Left ventricle myocardium superior (tissue), 1 donor: Measurements from ENCODE around the gene ZSCAN5A. TPM values are rescaled to one million over a fixed set of nuclear protein-coding genes. Genes with fewer than 3 reads are reported as not detected.
"Not testable (repeated sequence)": the region's sequence is repeated elsewhere in the genome, so short reads cannot be mapped to it uniquely, and the experiment has no call there.

Experiments
- ATAC-seq: fragments of 200-7000 bp; cut with Tn5 transposase; one replicate; pipeline ENCODE4 v1.9.1; 2020; ENCODE audit warnings: mild to moderate bottlenecking, moderate library complexity
- DNase-seq: peaks from one replicate; pipeline ENCODE4 v3.0.0-alpha.2; 2020
- intact Hi-C: fragments of 100-400 bp; cut with micrococcal nuclease; formaldehyde crosslinking; loops from one replicate; pipeline ENCODE4 v1.11.0; 2022
- total RNA-seq: library from RNA; stranded (reverse); fragmentation: NEBNext Ultra II Directional; extraction: Animal tissue kit (Norgen Biotek cat#: 25700); gene quantifications from one replicate; pipeline ENCODE4 v1.2.1, GENCODE V29; 2021
- donor health status: DM: no; HTN: yes; CAD: no; lungs with severe emphysema.

ZSCAN5A gene
- total RNA-seq, 1 donor from 2014 or later: 18.4 TPM

DNA sequence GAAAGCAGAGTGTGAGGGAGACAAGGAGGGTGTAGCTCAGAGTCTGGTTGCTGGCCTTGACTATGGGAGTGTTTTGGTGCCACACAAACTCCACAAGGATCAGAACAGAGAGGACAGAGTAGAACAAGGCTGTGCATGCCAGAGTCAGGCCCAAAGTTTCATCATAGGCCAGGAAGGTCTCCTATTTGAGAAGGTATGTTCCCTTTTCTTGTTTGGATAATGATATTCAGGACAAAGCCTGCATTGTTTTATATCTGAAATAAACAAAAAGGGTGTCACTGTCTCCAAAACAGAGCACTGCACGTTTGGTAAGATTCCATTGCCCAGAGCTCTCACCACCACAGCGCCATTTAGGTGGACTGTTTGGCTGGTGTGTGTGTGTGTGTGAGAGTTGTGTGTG is 3.1 kb upstream of the ZSCAN5A start:
- no peak for DNase-seq
- intact Hi-C loops: no loop called here
- ATAC-seq: no peak

DNA sequence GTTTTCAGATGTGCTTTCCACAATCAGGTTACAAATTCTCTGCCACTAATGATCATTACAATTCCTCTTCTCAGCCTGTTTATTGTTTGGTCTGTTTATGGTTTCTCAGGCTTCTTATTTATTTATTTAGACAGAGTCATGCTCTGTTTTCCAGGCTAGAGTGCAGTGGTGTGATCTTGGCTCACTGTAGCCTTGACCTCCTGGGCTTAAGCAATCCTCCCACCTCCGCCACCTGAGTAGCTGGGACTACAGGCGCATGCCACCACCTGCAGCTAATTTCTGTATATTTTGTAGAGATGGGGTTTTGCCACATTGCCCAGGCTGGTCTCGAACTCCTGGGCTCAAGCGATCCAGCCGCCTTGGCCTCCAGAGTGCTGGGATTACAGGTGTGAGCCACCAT is 2.1 kb upstream of the ZSCAN5A start:
- no peak for ATAC-seq
- intact Hi-C loops: no loop called here
- no peak for DNase-seq

DNA sequence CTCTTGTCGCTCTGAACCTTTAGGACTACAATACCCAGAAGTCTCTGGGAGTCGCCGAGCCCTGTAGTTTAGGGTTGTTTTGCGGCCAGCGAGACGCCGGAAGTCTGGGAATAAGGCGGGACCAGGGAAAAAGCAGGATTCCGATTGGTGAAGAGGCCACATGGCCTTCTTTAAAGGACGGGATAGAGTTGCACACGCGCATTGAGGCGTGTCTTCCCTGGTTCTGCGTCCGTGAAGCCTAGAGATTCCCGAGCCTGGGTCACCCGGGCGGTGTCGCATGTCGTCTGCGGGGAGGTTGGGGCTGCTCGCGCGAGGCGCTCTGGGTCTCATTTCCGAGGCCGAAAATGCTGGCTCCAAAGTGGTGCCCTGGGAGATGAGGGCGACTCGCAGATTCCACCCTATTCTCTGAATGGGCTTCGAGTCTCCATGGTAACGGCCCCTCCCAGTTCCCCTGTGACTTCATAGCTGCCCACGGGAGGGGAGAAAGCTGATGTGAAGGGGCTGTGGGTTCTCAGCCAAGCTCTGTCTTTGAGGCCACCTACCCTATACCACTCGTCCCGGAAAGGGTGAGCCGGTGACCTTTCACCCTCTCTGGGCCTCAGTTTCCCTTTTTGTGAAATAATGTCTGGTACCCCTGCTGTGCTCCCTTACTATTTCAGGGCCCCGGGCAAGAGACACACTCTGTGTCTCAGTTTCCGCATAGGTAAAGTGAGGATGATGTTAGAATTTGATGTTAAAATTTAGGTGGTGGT is 614 bp upstream of the ZSCAN5A start:
- DNase-seq (peak; percentile 93), ATAC-seq (peak; percentile 95)
- intact Hi-C loops: no loop called here

DNA sequence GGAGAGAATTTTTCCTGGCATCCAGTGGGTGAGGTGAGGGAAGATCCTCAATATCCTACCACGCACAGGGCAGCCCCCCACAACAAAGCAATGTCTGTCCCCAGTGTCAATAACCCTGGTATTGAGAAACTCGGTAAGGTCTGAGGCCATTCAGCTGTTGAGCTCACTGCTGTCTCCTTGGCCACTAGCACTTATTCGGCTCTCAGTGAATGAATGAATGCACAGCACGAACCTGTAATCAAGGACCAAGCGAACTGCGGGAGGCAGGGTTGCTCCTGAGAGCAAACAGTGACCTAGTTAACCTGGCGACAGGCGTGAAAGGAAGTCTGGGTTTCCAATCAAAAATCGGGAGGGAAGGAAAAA is 640 bp downstream of the ZSCAN5A start:
- intact Hi-C loops: no loop called here
- DNase-seq (no peak), ATAC-seq (peak; percentile 4)

DNA sequence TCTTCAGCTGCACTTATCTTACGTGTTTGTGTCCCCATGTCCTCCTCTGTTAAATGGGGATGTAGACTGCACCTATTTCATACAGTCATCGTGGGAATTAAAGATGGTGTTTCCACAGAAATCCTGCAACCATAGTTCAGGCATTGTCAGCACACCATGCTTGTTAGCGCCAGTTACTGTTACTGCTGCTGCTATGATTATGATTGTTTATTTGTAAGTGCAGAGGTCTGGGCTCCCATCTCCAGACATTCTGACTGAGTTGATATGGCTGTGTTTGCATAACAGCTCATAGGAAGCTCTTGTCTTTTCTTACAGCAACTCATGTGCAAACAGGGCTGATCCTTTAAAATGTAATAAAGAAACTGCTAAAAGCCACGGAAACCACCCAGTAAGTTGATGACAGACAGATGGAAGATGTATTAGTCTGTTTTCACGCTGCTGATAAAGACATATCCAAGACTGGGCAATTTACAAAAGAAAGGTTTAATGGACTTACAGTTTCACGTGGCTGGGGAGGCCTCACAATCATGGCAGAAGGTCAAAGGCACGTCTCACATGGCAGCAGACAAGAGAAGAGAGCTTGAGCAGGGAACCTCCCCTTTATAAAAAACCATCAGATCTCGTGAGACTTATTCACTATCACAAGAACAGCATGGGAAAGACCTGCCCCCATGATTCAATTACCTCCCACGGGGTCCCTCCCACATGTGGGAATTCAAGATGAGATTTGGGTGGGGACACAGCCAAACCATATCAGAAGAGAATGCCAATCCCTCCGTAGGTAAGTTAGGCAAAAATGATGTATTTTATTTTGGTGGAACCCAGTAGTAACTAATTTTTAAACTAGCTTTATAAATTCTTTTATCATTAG is 1.6 kb downstream of the ZSCAN5A start:
- intact Hi-C loops: no loop called here
- ATAC-seq (no peak), DNase-seq (no peak)

DNA sequence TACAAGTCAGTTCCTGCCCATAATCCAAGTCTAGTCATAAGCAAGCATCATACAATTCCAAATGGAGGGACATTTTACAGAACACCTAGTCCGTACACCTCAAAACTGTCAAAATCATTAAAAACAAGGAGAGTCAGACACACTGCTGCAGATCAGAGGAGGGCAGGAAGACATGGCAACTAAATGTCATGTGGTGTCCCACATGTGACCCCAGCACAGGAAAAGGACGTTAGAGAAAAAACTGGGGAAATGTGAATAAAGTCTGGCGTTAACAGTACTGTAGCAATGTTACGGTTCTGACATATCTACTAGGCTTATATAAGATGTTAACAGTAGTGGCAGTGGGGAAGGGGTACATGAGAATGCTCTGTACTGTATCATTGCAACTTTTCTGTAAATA is 2.3 kb downstream of the ZSCAN5A start:
- DNase-seq: no peak
- no peak for ATAC-seq
- intact Hi-C loops: no loop called here

DNA sequence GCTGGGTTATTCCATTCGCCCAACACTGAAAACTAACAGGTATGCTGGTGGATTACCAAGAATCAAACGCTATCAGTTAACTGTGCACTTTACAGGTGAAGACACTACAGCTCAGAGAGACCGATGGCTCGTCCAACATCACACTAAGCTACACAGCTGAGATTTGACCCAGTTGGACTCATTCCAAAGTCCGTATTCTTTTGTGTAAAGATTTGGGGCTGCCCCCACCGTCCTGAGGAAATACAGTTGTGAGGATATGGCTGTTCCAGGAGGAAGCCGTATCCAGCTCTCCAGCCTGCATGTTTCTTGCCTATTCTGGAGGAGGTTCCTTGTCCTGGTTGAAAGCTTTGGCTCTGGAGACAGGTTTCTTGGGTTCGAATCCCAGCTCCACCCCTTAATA is 4.2 kb downstream of the ZSCAN5A start:
- DNase-seq (no peak), ATAC-seq (no peak)
- intact Hi-C loops: no loop called here

DNA sequence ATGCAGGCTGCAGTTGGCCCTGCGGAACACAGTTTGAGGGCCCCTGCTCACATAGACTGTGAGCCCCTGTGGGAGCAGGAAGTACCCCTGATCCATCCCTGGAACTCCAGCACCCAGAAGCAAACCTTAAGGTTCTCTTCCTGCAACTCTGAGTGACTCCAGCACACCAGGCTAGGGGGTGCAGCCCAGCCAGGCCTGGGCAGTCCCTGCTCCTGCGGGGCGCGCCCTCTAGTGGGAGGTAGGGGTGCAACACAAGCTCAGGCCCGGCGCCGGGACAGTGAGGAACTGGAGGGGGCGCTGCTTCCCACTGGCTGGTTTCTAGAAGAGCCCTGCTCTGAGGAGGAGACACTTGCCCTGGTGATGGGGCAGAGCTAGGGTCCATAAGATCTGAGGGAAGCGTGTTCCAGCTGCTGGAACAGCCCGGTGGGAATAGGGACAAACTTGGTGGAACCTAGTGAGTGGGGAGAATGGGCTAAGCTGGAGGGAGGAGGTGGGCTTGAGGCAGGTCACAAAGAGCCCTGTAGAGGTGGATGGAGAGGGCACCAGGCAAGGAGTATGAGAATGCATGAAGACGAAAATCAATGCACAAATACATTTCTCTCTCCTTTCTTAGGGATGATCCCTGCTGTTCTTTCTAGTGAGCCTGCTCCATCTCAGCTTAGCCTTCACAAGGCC is 5.0 kb downstream of the ZSCAN5A start:
- DNase-seq (peak; percentile 62), ATAC-seq (no peak)

DNA sequence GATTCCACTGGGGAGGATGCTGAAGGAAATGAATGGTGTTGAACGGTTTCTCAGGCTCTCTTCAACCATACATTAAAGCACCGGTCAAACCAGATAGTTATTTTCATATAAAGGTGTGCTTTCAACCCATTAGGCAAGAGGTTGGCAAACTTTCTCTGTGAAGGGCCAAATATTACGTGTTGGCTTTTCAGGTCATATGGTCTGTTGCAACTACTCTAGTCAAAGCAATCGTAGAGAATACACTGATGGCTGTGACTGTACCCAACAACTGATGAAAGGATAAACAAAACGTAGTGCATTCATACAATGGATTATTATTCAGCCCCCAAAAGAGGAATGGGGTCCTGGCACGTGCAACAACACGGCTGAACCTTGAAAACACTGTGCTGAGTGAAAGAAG is 5.8 kb downstream of the ZSCAN5A start:
- ATAC-seq: no peak
- intact Hi-C loops: no loop called here

More for the DNA sequence above, 5.0 kb downstream of the ZSCAN5A start:
- intact Hi-C loops: no loop called here

DNA sequence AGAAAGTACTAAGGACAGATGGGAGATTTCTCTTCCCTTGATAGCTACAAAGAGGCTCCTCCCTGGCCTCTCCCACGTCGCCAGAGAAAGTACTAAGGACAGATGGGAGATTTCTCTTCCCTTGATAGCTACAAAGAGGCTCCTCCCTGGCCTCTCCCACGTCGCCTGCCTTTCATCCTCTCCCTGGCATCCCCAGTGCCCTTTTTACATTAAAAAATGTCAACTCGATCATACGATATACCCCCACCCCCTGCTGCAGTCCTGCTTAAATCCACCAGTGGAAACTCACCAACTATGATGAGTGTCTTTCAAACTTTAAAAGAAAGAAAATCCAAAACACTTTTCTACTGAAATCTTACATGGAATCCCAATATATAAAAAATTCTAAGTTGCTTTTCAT is 7.6 kb downstream of the ZSCAN5A start:
- peak; percentile 30 for DNase-seq
- ATAC-seq, intact Hi-C loops: not testable (repeated sequence)

More for the DNA sequence above, 5.8 kb downstream of the ZSCAN5A start:
- DNase-seq: no peak

DNA sequence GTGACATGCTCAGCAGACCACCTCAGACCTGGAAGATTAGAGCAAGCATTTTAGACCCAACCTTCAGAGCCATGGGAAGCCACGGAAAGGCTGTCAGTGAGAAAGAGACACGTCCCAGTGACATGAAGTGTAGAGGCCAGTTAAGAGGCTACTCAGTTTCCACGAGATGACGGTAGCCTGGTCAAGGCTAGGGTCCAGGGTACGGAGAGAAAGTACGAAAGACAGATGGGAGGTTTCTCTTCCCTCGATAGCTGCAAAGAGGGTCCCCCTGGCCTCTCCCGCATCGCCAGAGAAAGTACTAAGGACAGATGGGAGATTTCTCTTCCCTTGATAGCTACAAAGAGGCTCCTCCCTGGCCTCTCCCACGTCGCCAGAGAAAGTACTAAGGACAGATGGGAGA is 8.6 kb downstream of the ZSCAN5A start:
- ATAC-seq: no peak
- DNase-seq: no peak
- intact Hi-C loops: no loop called here

DNA sequence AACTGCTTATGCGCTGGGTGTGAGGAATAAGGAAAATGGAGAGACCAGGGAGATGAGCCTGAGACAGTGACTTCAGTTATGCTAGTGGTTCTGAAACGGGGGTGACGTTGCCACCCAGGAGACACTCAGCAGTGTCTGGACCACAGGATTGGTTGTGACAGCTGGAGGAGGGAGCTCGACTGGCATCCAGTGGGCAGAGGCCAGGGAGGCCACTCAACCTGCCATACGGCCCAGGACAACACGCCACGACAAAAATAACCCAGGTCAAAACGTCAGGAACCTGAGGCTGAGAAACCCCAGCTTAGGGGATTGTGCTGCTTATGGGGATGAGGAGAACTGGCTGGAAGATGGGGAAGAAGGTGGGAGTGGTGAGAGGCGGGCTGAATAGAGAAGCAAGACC is 10.4 kb downstream of the ZSCAN5A start:
- peak; percentile 52 for ATAC-seq
- no peak for DNase-seq
- intact Hi-C loops: no loop called here

DNA sequence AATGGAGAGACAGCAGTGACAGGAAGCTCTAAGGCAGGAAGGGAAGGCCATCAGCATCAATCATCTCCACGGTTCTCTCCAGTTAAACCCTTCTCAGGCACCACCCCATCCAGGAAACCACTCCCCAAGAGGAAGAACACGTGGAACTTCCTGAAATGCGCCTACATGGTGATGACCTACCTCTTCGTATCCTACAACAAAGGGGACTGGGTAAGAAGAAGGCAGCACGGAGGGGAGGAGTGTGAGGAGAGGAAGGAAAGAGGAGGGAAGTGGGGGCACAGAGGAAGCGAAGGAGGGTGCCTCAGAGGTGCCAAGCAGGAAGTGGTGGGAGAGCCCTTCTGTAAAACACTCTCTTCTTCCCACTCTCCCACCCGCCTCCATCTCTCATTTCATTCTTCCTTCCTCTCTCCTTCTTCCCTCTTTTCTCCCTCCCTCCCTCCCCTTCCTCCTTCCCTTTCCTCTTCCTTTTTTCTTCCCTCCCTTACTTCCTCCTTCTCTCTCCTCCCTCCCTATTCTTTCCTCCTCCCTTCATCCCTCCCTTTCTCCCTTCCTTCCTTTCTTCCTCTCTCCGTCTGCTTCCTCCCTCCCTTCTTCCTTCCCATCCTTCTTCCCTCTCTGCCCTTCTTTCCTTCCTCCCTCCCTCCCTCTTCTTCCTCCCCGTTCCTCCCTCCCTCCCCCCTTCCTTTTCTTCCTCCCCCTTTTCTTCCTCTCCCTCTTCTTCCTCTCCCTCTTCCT is 12.6 kb downstream of the ZSCAN5A start:
- intact Hi-C loops: no loop called here
- ATAC-seq: no peak
- no peak for DNase-seq

DNA sequence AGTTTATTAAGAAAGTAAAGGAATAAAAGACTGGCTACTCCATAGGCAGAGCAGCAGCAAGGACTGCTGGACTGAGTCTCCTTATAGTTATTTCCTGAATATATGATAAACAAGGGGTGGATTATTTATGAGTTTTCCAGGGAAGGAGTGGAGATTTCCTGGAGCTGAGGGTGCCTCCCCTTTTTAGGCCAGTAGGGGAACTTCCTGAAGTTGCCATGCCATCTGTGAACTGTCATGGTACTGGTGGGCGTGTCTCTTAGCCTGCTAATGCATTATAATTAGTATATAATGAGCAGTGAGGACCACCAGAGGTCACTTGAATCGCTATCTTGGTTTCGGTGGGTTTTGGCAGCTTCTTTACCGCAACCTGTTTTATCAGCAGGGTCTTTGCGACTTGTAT is 13.5 kb downstream of the ZSCAN5A start:
- intact Hi-C loops: no loop called here
- DNase-seq (no peak), ATAC-seq (no peak)

DNA sequence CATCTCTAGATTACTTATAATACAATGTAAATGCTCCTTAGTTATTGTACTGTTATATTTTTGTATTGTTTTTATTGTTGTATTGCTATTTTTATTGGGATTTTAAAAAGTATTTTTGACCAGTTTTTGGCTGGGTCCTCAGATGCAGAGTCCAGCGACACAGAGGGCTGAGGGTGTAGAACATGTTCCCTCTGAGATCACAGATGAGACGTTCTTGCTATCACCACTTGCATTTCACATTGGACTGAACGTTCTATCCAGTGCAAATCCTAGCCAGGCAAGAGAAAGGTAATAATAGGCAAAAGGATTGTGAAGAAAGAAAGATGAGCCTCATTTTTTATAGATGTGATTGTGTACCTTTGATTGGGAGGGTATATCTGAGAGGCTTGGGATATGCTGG is 15.0 kb downstream of the ZSCAN5A start:
- intact Hi-C loops: no loop called here
- ATAC-seq: peak; percentile 75
- DNase-seq: no peak

DNA sequence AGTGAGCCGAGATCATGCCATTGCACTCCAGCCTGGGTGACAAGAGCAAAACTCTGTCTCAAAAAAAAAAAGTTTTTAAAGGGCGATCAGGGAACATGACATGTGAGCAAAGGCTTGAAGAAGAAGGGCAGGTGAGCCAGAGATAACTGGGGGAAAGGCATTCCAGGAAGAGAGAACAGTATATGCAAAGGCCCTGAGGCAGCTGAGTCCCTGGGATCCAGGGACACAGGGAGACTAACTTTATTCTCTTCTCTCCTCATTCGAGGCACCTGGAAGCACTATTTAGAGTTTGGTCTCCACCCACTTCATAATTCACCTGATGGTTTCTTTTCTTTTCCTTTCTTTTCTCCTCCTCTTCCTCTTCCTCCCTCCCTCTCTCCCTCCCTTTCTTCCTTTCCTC is 17.6 kb downstream of the ZSCAN5A start:
- ATAC-seq: no peak
- no peak for DNase-seq
- intact Hi-C loops: no loop called here

DNA sequence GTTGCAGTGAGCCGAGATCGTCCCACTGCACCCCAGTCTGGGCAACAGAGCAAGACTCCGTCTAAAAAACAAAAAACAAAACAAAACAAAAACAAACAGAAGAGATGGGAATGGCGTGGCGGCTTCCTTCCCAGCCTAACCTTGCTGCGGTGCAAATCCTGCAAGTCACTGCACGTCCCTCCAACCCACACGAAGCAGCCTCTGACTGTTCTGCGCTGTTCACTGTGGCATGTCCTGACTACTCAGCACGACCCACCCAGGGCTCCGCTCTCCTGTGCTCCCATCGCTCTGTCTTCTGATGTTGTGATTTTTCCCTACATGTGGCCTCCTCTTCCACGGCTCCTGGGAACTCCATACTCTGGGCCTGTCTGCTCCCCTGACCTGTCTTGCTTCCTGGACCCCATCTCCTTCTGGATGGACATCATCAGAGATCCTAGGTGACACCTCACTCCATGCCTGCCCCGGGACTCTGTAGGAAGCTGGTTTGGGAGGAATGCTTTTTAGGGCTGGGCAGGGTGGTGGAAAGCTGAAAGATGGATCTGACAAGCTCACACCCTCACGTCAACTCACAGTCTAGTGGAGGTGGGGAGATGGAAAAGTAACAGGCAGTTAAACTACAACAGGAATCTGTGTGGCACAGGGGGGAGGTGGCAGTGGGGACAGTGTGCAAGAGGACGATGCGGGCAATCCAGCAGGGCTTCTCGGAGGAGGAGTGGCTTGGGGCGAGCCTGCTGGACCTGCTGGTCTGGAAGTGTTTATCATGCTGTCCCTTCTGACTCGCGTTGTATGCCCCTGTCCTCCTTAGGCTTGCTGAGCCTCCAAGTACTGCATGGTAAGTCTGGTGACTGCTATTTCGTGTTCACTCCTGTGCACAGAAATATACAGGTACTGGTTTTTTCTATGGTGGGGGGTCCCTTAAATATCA is 18.8 kb downstream of the ZSCAN5A start:
- no peak for DNase-seq
- intact Hi-C loops: no loop called here

DNA sequence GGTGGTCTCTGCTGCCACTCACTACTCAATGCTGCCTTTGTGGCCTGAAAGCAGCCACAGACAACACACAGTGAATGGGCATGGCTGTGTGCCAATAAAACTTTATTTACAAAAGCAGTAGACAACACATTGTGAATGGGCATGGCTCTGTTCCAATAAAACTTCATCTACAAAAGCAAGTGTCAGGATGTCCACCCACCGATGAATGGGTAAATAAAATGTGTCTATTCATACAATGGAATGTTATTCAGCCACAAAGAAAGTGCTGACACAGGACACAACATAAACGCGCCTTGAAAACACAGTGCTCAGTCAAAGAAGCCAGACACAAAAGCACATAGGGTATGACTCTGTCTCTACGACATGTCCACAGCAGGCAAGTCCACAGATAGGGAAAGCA is 20.1 kb downstream of the ZSCAN5A start:
- ATAC-seq: no peak

More for the DNA sequence above, 18.8 kb downstream of the ZSCAN5A start:
- ATAC-seq: no peak

More for the DNA sequence above, 20.1 kb downstream of the ZSCAN5A start:
- DNase-seq: no peak
- intact Hi-C loops: no loop called here
